Caco-2 (cell line): ENCODE data around the gene FBXO28. TPM values are rescaled to one million over a fixed set of nuclear protein-coding genes. Genes with fewer than 3 reads are reported as not detected.

Experiments used
- BruUV-seq: library from RNA; stranded (reverse); fragments of 400-500 nt; replicated peaks from 2 replicates; lab custom pipeline; 2021; lab: Mats Ljungman, UMichigan
- CTCF ChIA-PET: fragments of 300-600 bp; sonication (Branson Sonifier 250); formaldehyde crosslinking; loops from one replicate; lab custom pipeline; 2022; ENCODE audit warnings: antibody characterized with exemption; lab: Charles Lee
- POLR2A ChIA-PET: fragments of 300-600 bp; sonication (Branson Sonifier 250); formaldehyde crosslinking; loops from one replicate; lab custom pipeline; 2022; ENCODE audit warnings: antibody characterized with exemption; lab: Charles Lee
- DNase-seq, 2 experiments: peaks; one replicate each; pipeline versions ENCODE4 v3.0.0 to v3.0.0-alpha.2; 2020 to 2022
- H3K27me3 ChIP-seq: replicated peaks from 2 replicates; pipeline ENCODE4 v1.6.0; 2011; ENCODE audit warnings: low read length; ENCODE audit not compliant: control insufficient read depth, insufficient read depth
- H3K36me3 ChIP-seq: 2 replicates; pipeline ENCODE4 v1.5.1; 2011; ENCODE audit warnings: low read length; ENCODE audit not compliant: control insufficient read depth, insufficient read depth
- H3K4me1 ChIP-seq: fragments of 250-450 bp; sonication (Bioruptor Pico); 2 replicates; pipeline ENCODE4 v1.5.1; 2020; ENCODE audit warnings: mild to moderate bottlenecking
- H3K4me3 ChIP-seq: 2 replicates; pipeline ENCODE4 v1.5.1; 2011; ENCODE audit warnings: low read depth, mild to moderate bottlenecking, control low read depth, low read length
- H3K9me3 ChIP-seq: fragments of 250-450 bp; sonication (Bioruptor Pico); 2 replicates; pipeline ENCODE4 v1.5.1; 2020; ENCODE audit warnings: mild to moderate bottlenecking, moderate library complexity
- H3K27ac Mint-ChIP-seq: one replicate; pipeline ENCODE4 v1.8.0; 2022; ENCODE audit warnings: mixed read lengths; ENCODE audit not compliant: unreplicated experiment
- H3K27me3 Mint-ChIP-seq: one replicate; pipeline ENCODE4 v1.8.0; 2022; ENCODE audit warnings: mixed read lengths; ENCODE audit not compliant: insufficient read depth, unreplicated experiment
- H3K36me3 Mint-ChIP-seq: one replicate; pipeline ENCODE4 v1.8.0; 2022; ENCODE audit warnings: mild to moderate bottlenecking, mixed read lengths; ENCODE audit not compliant: insufficient read depth, unreplicated experiment
- H3K4me1 Mint-ChIP-seq: one replicate; pipeline ENCODE4 v1.8.0; 2022; ENCODE audit warnings: low read depth, mixed read lengths; ENCODE audit not compliant: unreplicated experiment
- H3K4me3 Mint-ChIP-seq: one replicate; pipeline ENCODE4 v1.8.0; 2022; ENCODE audit warnings: mild to moderate bottlenecking, moderate library complexity, mixed read lengths; ENCODE audit not compliant: unreplicated experiment
- H3K9me3 Mint-ChIP-seq: one replicate; pipeline ENCODE4 v1.8.0; 2022; ENCODE audit warnings: mixed read lengths; ENCODE audit not compliant: unreplicated experiment
- CTCF ChIP-seq, 2 experiments: fragments of 200-600 bp in 1 of 2; IDR thresholded peaks; 1 replicate in 1 of 2; 2 replicates in 1 of 2; pipeline versions ENCODE4 v1.5.1 to v1.8.0; 2011 to 2022; ENCODE audit warnings: antibody characterized with exemption in 1 of 2, control low read depth in 1 of 2, inconsistent platforms in 1 of 2, low read depth in 1 of 2, low read length in 1 of 2, mild to moderate bottlenecking in 1 of 2, moderate library complexity in 1 of 2; ENCODE audit not compliant: insufficient read depth in 1 of 2, severe bottlenecking in 1 of 2, unreplicated experiment in 1 of 2
- intact Hi-C: fragments of 100-400 bp; cut with micrococcal nuclease; formaldehyde crosslinking; loops from one replicate; pipeline ENCODE4 v1.10.0; 2022; ENCODE audit not compliant: unreplicated experiment
- total RNA-seq: library from RNA; stranded (reverse); gene quantifications from 2 replicates; pipeline ENCODE4 v1.2.3, GENCODE V29; 2022

FBXO28 gene
- total RNA-seq, 1 experiment from 2014 or later = 31.3 TPM

GRCh38 chr1:224084867-224085266 is 29.0 kb upstream of the FBXO28 start:
- ChIA-PET POLR2A (no interaction called here), CTCF (no interaction called here)
- H3K36me3 Mint-ChIP-seq = no peaks in the 10 kb centered on the region

GRCh38 chr1:224085421-224086108 is 28.3 kb upstream of the FBXO28 start:
- ChIA-PET POLR2A (no interaction called here), CTCF (no interaction called here)
- Mint-ChIP-seq H3K4me3 (no peak overlapping the region), H3K27ac (no peak overlapping the region), H3K27me3 (peaks cover 6% of the 10 kb centered on the region), H3K36me3 (no peaks in the 10 kb centered on the region), H3K9me3 (no peaks in the 10 kb centered on the region), H3K4me1 (peaks cover 6% of the 10 kb centered on the region)
- Histone ChIP-seq H3K4me1 (no peaks in the 10 kb centered on the region), H3K4me3 (no peak overlapping the region), H3K27me3 (no peaks in the 10 kb centered on the region), H3K36me3 (no peaks in the 10 kb centered on the region), H3K9me3 (no peaks in the 10 kb centered on the region)
- no TSS peak for BruUV-seq
- intact Hi-C loops = no loop called here
- TF ChIP-seq CTCF (IDR thresholded peaks at IDR 0.05; ENCODE audit: insufficient read depth in 1 of 2, low read depth in 1 of 2, low read length in 1 of 2, severe bottlenecking in 1 of 2, unreplicated experiment in 1 of 2) = no peak
- no peak for DNase-seq

More at GRCh38 chr1:224084867-224085266, 29.0 kb upstream of the FBXO28 start:
- Mint-ChIP-seq H3K4me1 (peaks cover 6% of the 10 kb centered on the region), H3K27me3 (peaks cover 4% of the 10 kb centered on the region), H3K4me3 (no peak overlapping the region), H3K9me3 (no peaks in the 10 kb centered on the region), H3K27ac (no peak overlapping the region)
- DNase-seq = no peak
- BruUV-seq = no TSS peak
- Histone ChIP-seq H3K4me3 (no peak overlapping the region), H3K4me1 (peaks cover 4% of the 10 kb centered on the region; the same call in 1 of the 2 replicates), H3K9me3 (no peaks in the 10 kb centered on the region), H3K27me3 (no peaks in the 10 kb centered on the region), H3K36me3 (no peaks in the 10 kb centered on the region)
- intact Hi-C loops = no loop called here
- no peak for TF ChIP-seq CTCF (IDR thresholded peaks at IDR 0.05; ENCODE audit: insufficient read depth in 1 of 2, low read depth in 1 of 2, low read length in 1 of 2, severe bottlenecking in 1 of 2, unreplicated experiment in 1 of 2)

- no peak for TF ChIP-seq CTCF (IDR thresholded peaks at IDR 0.05; ENCODE audit: insufficient read depth in 1 of 2, low read depth in 1 of 2, low read length in 1 of 2, severe bottlenecking in 1 of 2, unreplicated experiment in 1 of 2)
- Mint-ChIP-seq H3K4me1 (peaks cover 6% of the 10 kb centered on the region), H3K36me3 (no peaks in the 10 kb centered on the region), H3K27ac (no peak overlapping the region), H3K4me3 (no peak overlapping the region), H3K27me3 (peaks cover 6% of the 10 kb centered on the region), H3K9me3 (peaks cover 9% of the 10 kb centered on the region)
- no peaks in the 10 kb centered on the region for H3K36me3 ChIP-seq
- no peaks in the 10 kb centered on the region for H3K27me3 ChIP-seq
- DNase-seq = no peak
- CTCF ChIA-PET = no interaction called here
- POLR2A ChIA-PET = no interaction called here
- BruUV-seq = no TSS peak
- intact Hi-C loops = no loop called here
- H3K4me3 ChIP-seq = no peak overlapping the region
- H3K9me3 ChIP-seq = no peaks in the 10 kb centered on the region
- no peaks in the 10 kb centered on the region for H3K4me1 ChIP-seq
Measured at GRCh38 chr1:224087286-224087794, 26.6 kb upstream of the FBXO28 start.
